ENCODE measurements around the gene SACS. TPM values are rescaled to one million over a fixed set of nuclear protein-coding genes. Genes with fewer than 3 reads are reported as not detected.

SACS gene
- total RNA-seq, 3 donors from 2014 or later (not counting 1 experiment from before 2014, with no cell fraction given) = 10.0 to 13.1 (median 13.0) TPM

DNA sequence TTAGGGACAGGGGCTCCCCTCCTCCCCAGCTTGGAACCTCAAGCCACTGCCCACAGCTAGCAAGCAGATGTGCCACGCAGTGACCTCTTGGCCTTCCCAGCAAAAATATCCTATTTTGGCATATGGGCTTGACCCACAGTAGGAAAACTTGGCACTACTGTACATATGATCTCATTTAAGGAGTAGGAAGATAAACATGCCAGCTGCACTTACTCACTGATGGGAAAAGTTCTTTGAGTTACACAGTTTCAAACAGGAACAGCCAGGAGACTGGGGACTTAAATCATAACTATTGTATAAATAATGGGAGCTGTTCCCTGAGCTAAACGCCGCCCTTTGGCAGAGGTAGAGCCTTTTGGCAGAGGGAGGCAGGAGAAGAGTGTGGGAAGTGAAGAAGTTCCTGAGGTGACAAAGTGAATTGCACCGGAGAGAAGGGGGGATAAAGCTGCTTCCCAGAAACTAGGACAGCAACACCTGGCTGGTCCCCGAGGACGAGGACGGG is 6.1 kb downstream of the SACS start:
- Histone ChIP-seq H3K4me3 (ENCODE audit: low read length) (no peak overlapping the region), H3K27ac (ENCODE audit: low read length) (no peak overlapping the region), H3K4me1 (ENCODE audit: control insufficient read depth, insufficient read depth, low read length) (no peaks in the 10 kb centered on the region), H3K36me3 (ENCODE audit: control insufficient read depth, insufficient read depth, low read length) (no peaks in the 10 kb centered on the region), H3K9me3 (ENCODE audit: control insufficient read depth, insufficient read depth, low read length) (no peaks in the 10 kb centered on the region), H3K27me3 (ENCODE audit: control insufficient read depth, insufficient read depth, low read length) (no peaks in the 10 kb centered on the region)
- intact Hi-C loops (cut with micrococcal nuclease) = no loop called here
- 95% methylated on average over 7 of the region's 7 CpGs for WGBS (ENCODE audit: insufficient coverage)
- Mint-ChIP-seq H3K36me3 (no peaks in the 10 kb centered on the region), H3K4me1 (no peaks in the 10 kb centered on the region), H3K27me3 (ENCODE audit: low read depth in 2 of 2) (peaks cover 17 to 19% of the 10 kb centered on the region in 2 donors), H3K9me3 (no peaks in the 10 kb centered on the region), H3K27ac (no peak overlapping the region), H3K4me3 (no peak overlapping the region)
- TF ChIP-seq, protein P1, sequence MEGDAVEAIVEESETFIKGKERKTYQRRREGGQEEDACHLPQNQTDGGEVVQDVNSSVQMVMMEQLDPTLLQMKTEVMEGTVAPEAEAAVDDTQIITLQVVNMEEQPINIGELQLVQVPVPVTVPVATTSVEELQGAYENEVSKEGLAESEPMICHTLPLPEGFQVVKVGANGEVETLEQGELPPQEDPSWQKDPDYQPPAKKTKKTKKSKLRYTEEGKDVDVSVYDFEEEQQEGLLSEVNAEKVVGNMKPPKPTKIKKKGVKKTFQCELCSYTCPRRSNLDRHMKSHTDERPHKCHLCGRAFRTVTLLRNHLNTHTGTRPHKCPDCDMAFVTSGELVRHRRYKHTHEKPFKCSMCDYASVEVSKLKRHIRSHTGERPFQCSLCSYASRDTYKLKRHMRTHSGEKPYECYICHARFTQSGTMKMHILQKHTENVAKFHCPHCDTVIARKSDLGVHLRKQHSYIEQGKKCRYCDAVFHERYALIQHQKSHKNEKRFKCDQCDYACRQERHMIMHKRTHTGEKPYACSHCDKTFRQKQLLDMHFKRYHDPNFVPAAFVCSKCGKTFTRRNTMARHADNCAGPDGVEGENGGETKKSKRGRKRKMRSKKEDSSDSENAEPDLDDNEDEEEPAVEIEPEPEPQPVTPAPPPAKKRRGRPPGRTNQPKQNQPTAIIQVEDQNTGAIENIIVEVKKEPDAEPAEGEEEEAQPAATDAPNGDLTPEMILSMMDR (IDR thresholded peaks at IDR 0.05) = no peak
- ATAC-seq (no peak), DNase-seq (no peak)

DNA sequence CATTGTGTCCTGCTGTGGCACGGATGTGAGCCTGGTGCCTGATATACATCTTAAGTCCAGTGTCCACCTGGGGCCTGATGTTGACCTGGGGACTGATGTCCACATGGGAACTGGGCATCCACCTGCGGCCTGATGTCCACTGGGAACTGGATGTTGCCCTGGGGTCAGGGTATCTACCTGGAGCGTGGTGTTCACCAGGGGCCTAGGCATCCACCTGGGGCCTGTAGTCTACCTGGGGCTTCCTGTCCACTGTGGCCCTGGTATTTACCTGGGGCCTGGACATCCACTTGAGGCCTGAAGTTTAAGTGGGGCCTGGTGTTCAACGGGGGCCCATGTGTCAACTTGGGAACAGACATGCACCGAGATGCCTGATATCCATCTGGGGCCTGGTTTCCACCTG is 11.9 kb downstream of the SACS start:
- TF ChIP-seq, protein P1 (IDR thresholded peaks at IDR 0.05) = no peak
- Mint-ChIP-seq H3K36me3 (no peaks in the 10 kb centered on the region), H3K27me3 (ENCODE audit: low read depth in 2 of 2) (no peaks in the 10 kb centered on the region), H3K4me3 (no peak overlapping the region), H3K27ac (no peak overlapping the region), H3K4me1 (no peaks in the 10 kb centered on the region), H3K9me3 (no peaks in the 10 kb centered on the region)
- WGBS (ENCODE audit: insufficient coverage) = 95% methylated on average over 5 of the region's 5 CpGs
- no peak overlapping the region for H3K27ac ChIP-seq (ENCODE audit: low read length)
- H3K36me3 ChIP-seq (ENCODE audit: control insufficient read depth, insufficient read depth, low read length) = no peaks in the 10 kb centered on the region
- no peaks in the 10 kb centered on the region for H3K4me1 ChIP-seq (ENCODE audit: control insufficient read depth, insufficient read depth, low read length)
- DNase-seq (no peak), ATAC-seq (no peak)
- no peak overlapping the region for H3K4me3 ChIP-seq (ENCODE audit: low read length)
- H3K9me3 ChIP-seq (ENCODE audit: control insufficient read depth, insufficient read depth, low read length) = no peaks in the 10 kb centered on the region
- intact Hi-C loops (cut with micrococcal nuclease) = no loop called here
- H3K27me3 ChIP-seq (ENCODE audit: control insufficient read depth, insufficient read depth, low read length) = no peaks in the 10 kb centered on the region

DNA sequence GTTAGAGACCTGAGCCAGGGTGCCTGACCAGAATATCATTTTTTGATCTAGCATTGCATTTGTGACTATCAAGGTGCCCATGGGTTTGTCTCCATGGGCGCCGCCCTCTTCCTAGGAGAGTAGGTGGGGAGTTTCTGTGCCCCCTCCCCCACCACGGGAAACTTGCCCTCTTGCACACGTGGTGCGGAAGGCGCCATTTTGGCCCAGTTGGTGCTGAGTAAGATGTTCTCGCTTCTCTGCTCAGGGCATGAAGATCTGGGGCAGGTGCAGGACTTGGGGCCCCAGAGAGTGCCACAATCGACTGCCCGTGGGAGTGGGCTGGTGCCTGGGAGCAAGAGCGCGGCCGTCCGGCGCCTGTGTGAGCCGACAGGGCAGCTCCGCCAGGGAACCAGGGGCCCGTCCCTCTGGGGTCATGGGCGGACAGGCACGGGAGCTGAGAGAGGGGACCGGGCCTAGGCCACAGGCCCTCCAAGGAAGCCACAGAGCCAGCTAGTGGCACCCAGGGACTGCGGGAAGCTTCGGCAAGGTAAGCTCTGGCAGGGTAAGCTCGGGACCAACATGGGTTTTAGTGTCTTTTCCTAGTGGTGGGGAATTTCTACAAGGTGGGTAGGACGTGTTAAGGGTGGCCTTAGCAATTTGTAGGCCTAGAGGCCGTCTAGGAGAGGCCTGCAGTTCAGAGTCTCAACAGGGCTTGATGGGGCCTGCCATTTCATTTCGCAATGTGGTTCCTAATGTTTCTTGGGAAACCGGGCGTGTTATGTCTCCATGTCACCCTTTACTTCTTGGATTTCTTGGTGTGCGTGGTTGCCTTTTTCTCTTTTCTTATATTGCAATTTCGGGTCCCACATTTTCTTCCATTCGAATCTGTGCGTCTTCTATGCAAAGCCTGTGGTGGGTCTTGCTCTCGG is 14.5 kb downstream of the SACS start:
- intact Hi-C loops (cut with micrococcal nuclease) = no loop called here
- ATAC-seq (no peak), DNase-seq (no peak)
- Histone ChIP-seq H3K27me3 (ENCODE audit: control insufficient read depth, insufficient read depth, low read length) (no peaks in the 10 kb centered on the region), H3K4me3 (ENCODE audit: low read length) (no peak overlapping the region), H3K9me3 (ENCODE audit: control insufficient read depth, insufficient read depth, low read length) (no peaks in the 10 kb centered on the region), H3K36me3 (ENCODE audit: control insufficient read depth, insufficient read depth, low read length) (no peaks in the 10 kb centered on the region), H3K27ac (ENCODE audit: low read length) (no peak overlapping the region), H3K4me1 (ENCODE audit: control insufficient read depth, insufficient read depth, low read length) (no peaks in the 10 kb centered on the region)
- Mint-ChIP-seq H3K36me3 (no peaks in the 10 kb centered on the region), H3K9me3 (no peaks in the 10 kb centered on the region), H3K4me1 (no peaks in the 10 kb centered on the region), H3K4me3 (no peak overlapping the region), H3K27ac (no peak overlapping the region), H3K27me3 (ENCODE audit: low read depth in 2 of 2) (no peaks in the 10 kb centered on the region)
- 96% methylated on average over 33 of the region's 33 CpGs for WGBS (ENCODE audit: insufficient coverage)
- TF ChIP-seq, protein P1 (IDR thresholded peaks at IDR 0.05) = no peak
